MCF 10A (cell line): ENCODE results near the gene CHRM2. TPM values are rescaled to one million over a fixed set of nuclear protein-coding genes. Genes with fewer than 3 reads are reported as not detected.

ENCODE experiments used
- BruUV-seq: library from RNA; stranded (reverse); fragments of 400-500 nt; replicated peaks from 2 replicates; lab custom pipeline; 2021; lab: Mats Ljungman, UMichigan
- CTCF ChIA-PET: fragments of 300-600 bp; sonication (Branson Sonifier 250); formaldehyde crosslinking; extraction: SDS; loops from one replicate; lab custom pipeline; 2021; ENCODE audit warnings: antibody characterized with exemption, inconsistent platforms; lab: Yijun Ruan, JAX
- POLR2A ChIA-PET: fragments of 300-600, 350-650 bp; sonication (Branson Sonifier 250); formaldehyde crosslinking; extraction: SDS; loops from one replicate; lab custom pipeline; 2020; ENCODE audit warnings: antibody characterized with exemption, inconsistent platforms; lab: Yijun Ruan, JAX
- DNase-seq: peaks from one replicate; pipeline ENCODE4 v3.0.0-alpha.2; 2018; ENCODE audit not compliant: unreplicated experiment
- H3K27ac Mint-ChIP-seq: one replicate; pipeline ENCODE4 v1.8.0; 2022; ENCODE audit warnings: mild to moderate bottlenecking, low read depth, mixed read lengths; ENCODE audit not compliant: unreplicated experiment
- H3K27me3 Mint-ChIP-seq: one replicate; pipeline ENCODE4 v1.8.0; 2022; ENCODE audit warnings: mixed read lengths; ENCODE audit not compliant: insufficient read depth, unreplicated experiment
- H3K36me3 Mint-ChIP-seq: one replicate; pipeline ENCODE4 v1.8.0; 2022; ENCODE audit warnings: mild to moderate bottlenecking, moderate library complexity, mixed read lengths; ENCODE audit not compliant: insufficient read depth, unreplicated experiment
- H3K4me1 Mint-ChIP-seq: one replicate; pipeline ENCODE4 v1.8.0; 2022; ENCODE audit warnings: mixed read lengths; ENCODE audit not compliant: insufficient read depth, unreplicated experiment
- H3K4me3 Mint-ChIP-seq: one replicate; pipeline ENCODE4 v1.8.0; 2022; ENCODE audit warnings: mild to moderate bottlenecking, moderate library complexity, mixed read lengths; ENCODE audit not compliant: unreplicated experiment
- H3K9me3 Mint-ChIP-seq: one replicate; pipeline ENCODE4 v1.8.0; 2022; ENCODE audit warnings: mixed read lengths; ENCODE audit not compliant: unreplicated experiment
- CTCF ChIP-seq: fragments of 200-600 bp; IDR thresholded peaks from one replicate; pipeline ENCODE4 v1.8.0; 2022; ENCODE audit warnings: antibody characterized with exemption, mild to moderate bottlenecking; ENCODE audit not compliant: unreplicated experiment
- intact Hi-C: fragments of 100-400 bp; cut with micrococcal nuclease; formaldehyde crosslinking; loops from 2 replicates; pipeline ENCODE4 v1.14.1; 2022
- total RNA-seq: library from RNA; stranded (reverse); gene quantifications from 2 replicates; pipeline ENCODE4 v1.2.3, GENCODE V29; 2022

CHRM2 gene
- total RNA-seq, 1 experiment from 2014 or later = not detected

GRCh38 chr7:136976504-136977251 lies 108.2 kb downstream of the CHRM2 start:
- Mint-ChIP-seq H3K36me3 (peaks cover 6% of the 10 kb centered on the region), H3K27ac (no peak overlapping the region), H3K4me3 (no peak overlapping the region), H3K27me3 (no peaks in the 10 kb centered on the region), H3K4me1 (no peaks in the 10 kb centered on the region), H3K9me3 (peaks cover 7% of the 10 kb centered on the region)
- POLR2A ChIA-PET = interaction anchor here (0.6 kb wide), 1 partner anchor 284 kb away, joined by 3 read pairs; no protein-coding TSS in a partner anchor
- TF ChIP-seq CTCF = no peak
- no TSS peak for BruUV-seq
- intact Hi-C loops = no loop called here
- no peak for DNase-seq
- CTCF ChIA-PET = no interaction called here

- peaks cover 6% of the 10 kb centered on the region for H3K9me3 Mint-ChIP-seq
- no peak for DNase-seq
- intact Hi-C loops = no loop called here
- ChIA-PET CTCF (no interaction called here), POLR2A (no interaction called here)
- H3K4me3 Mint-ChIP-seq = no peak overlapping the region
- H3K27ac Mint-ChIP-seq = no peak overlapping the region
- no peaks in the 10 kb centered on the region for H3K4me1 Mint-ChIP-seq
- H3K36me3 Mint-ChIP-seq = no peaks in the 10 kb centered on the region
- no peak for TF ChIP-seq CTCF
- H3K27me3 Mint-ChIP-seq = peaks cover 38% of the 10 kb centered on the region
- no TSS peak for BruUV-seq
Measured at GRCh38 chr7:136993377-136993776, 124.9 kb downstream of the CHRM2 start.

GRCh38 chr7:136997735-136998134 lies 129.3 kb downstream of the CHRM2 start:
- Mint-ChIP-seq H3K27ac (no peak overlapping the region), H3K27me3 (peaks cover 30% of the 10 kb centered on the region), H3K9me3 (no peaks in the 10 kb centered on the region), H3K4me3 (no peak overlapping the region), H3K36me3 (no peaks in the 10 kb centered on the region), H3K4me1 (no peaks in the 10 kb centered on the region)
- intact Hi-C loops = no loop called here
- no TSS peak for BruUV-seq
- CTCF ChIA-PET = interaction anchor here (0.6 kb wide), 1 partner anchor 228 kb away, joined by 3 read pairs; no protein-coding TSS in a partner anchor
- no peak for DNase-seq
- POLR2A ChIA-PET = no interaction called here
- TF ChIP-seq CTCF = no peak

GRCh38 chr7:136998495-136998894 lies 130.0 kb downstream of the CHRM2 start:
- POLR2A ChIA-PET = no interaction called here

More at GRCh38 chr7:136998495-136998894, 130.0 kb downstream of the CHRM2 start:
- peaks cover 31% of the 10 kb centered on the region for H3K27me3 Mint-ChIP-seq
- intact Hi-C loops = no loop called here
- no peak overlapping the region for H3K4me3 Mint-ChIP-seq
- no peaks in the 10 kb centered on the region for H3K36me3 Mint-ChIP-seq
- no peaks in the 10 kb centered on the region for H3K4me1 Mint-ChIP-seq
- DNase-seq = no peak
- no peaks in the 10 kb centered on the region for H3K9me3 Mint-ChIP-seq
- H3K27ac Mint-ChIP-seq = no peak overlapping the region
- CTCF ChIA-PET = interaction anchor here (0.6 kb wide), 2 partner anchors 227 to 456 kb away, joined by 3 to 5 read pairs; no protein-coding TSS in a partner anchor
- no peak for TF ChIP-seq CTCF
- BruUV-seq = no TSS peak
